HepG2 (cell line): ENCODE data around the gene PRSS1. TPM values are rescaled to one million over a fixed set of nuclear protein-coding genes. Genes with fewer than 3 reads are reported as not detected.

ENCODE experiments used
- HMGXB4 ChIP-seq, 2 experiments: sonication (generic) in 1 of 2; formaldehyde crosslinking in 1 of 2; IDR thresholded peaks; 2 replicates each; pipeline versions ENCODE4 v1.4.0 to v1.6.1; 2018 to 2020; ENCODE audit warnings: missing genetic modification reagents in 2 of 2, borderline replicate concordance in 1 of 2, low read depth in 1 of 2, mild to moderate bottlenecking in 1 of 2, missing biosample characterization in 1 of 2
- KDM2A ChIP-seq: sonication (generic); formaldehyde crosslinking; IDR thresholded peaks from 2 replicates; pipeline ENCODE4 v1.4.0; 2020; ENCODE audit warnings: low read depth, missing genetic modification reagents, borderline replicate concordance
- MAX ChIP-seq: IDR thresholded peaks from 2 replicates; pipeline ENCODE4 v1.6.1; 2012; ENCODE audit warnings: inconsistent platforms
- MLX ChIP-seq: IDR thresholded peaks from 2 replicates; pipeline ENCODE4 v1.6.1; 2016
- NR1H2 ChIP-seq: sonication (generic); formaldehyde crosslinking; IDR thresholded peaks from 2 replicates; pipeline ENCODE4 v1.8.1; 2022; ENCODE audit warnings: low read depth, missing genetic modification reagents, borderline replicate concordance
- POLR2A ChIP-seq, 2 experiments: IDR thresholded peaks; 2 replicates each; pipeline ENCODE4 v1.6.1; 2011; ENCODE audit warnings: low read depth in 2 of 2, low read length in 2 of 2, mild to moderate bottlenecking in 1 of 2, moderate library complexity in 1 of 2; ENCODE audit not compliant: insufficient read depth in 1 of 2
- RAD21 ChIP-seq: fragments of 450-650 bp; formaldehyde crosslinking; IDR thresholded peaks from 2 replicates; pipeline ENCODE4 v1.5.0; 2020; ENCODE audit warnings: mild to moderate bottlenecking
- RARG ChIP-seq: sonication (generic); formaldehyde crosslinking; IDR thresholded peaks from 2 replicates; pipeline ENCODE4 v1.4.0; 2020; ENCODE audit warnings: low read depth, mild to moderate bottlenecking, missing genetic modification reagents
- U2AF2 ChIP-seq: fragments of 200-400 bp; formaldehyde crosslinking; IDR thresholded peaks from 2 replicates; pipeline ENCODE4 v1.6.1; 2017; ENCODE audit warnings: low read depth, mild to moderate bottlenecking, low read length
- XRCC5 ChIP-seq: fragments of 200-400 bp; formaldehyde crosslinking; optimal IDR thresholded peaks from 2 replicates; pipeline ENCODE3; 2017; ENCODE audit warnings: mild to moderate bottlenecking, low read length
- YEATS2 ChIP-seq: sonication (generic); formaldehyde crosslinking; IDR thresholded peaks from 2 replicates; pipeline ENCODE4 v1.4.0; 2020; ENCODE audit warnings: missing genetic modification reagents, borderline replicate concordance
- ZIK1 ChIP-seq: sonication (generic); formaldehyde crosslinking; IDR thresholded peaks from 2 replicates; pipeline ENCODE4 v1.5.0; 2020; ENCODE audit warnings: mild to moderate bottlenecking, low read depth, missing genetic modification reagents, borderline replicate concordance
- ZMYM2 ChIP-seq: sonication (generic); formaldehyde crosslinking; IDR thresholded peaks from 2 replicates; pipeline ENCODE4 v1.8.0; 2022; ENCODE audit warnings: mild to moderate bottlenecking, missing genetic modification reagents
- ZNF205 ChIP-seq: IDR thresholded peaks from 2 replicates; pipeline ENCODE4 v1.6.1; 2018; ENCODE audit warnings: missing biosample characterization, missing genetic modification reagents
- ZNF331 ChIP-seq: sonication (generic); formaldehyde crosslinking; IDR thresholded peaks from 2 replicates; pipeline ENCODE4 v1.4.0; 2020; ENCODE audit warnings: missing genetic modification reagents
- ZNF337 ChIP-seq: sonication (generic); formaldehyde crosslinking; IDR thresholded peaks from 2 replicates; pipeline ENCODE4 v1.5.1; 2020; ENCODE audit warnings: missing genetic modification reagents, low read depth, mild to moderate bottlenecking, borderline replicate concordance
- ZNF646 ChIP-seq: sonication (generic); formaldehyde crosslinking; IDR thresholded peaks from 2 replicates; pipeline ENCODE4 v1.9.0; 2021; ENCODE audit warnings: mild to moderate bottlenecking, missing genetic modification reagents
- ZNF780A ChIP-seq: sonication (generic); formaldehyde crosslinking; IDR thresholded peaks from 2 replicates; pipeline ENCODE4 v1.8.0; 2022; ENCODE audit warnings: mild to moderate bottlenecking, missing genetic modification reagents, moderate library complexity
- polyA plus RNA-seq, 8 experiments: library from polyadenylated mRNA; depleted of rRNA in 3 of 8; stranded (reverse) in 7 of 8; unstranded in 1 of 8; fragments of >200 nt; fragmentation: Illumina TruSeq in 4 of 8; extraction: Trizol in 4 of 8; gene quantifications; 2 replicates each; pipeline versions ENCODE4 v1.2.1 to v1.2.3, GENCODE V29; 2011 to 2016; ENCODE audit warnings: low read depth in 4 of 8, missing spikeins in 1 of 8, mixed read lengths in 1 of 8; ENCODE audit not compliant: insufficient read depth in 1 of 8
- total RNA-seq, 5 experiments: library from RNA; depleted of rRNA; stranded (reverse); fragments of >200 nt; fragmentation: Illumina TruSeq; extraction: Trizol; gene quantifications; 2 replicates each; pipeline ENCODE4 v1.2.3, GENCODE V29; 2016; ENCODE audit warnings: low read depth in 1 of 5

Gene PRSS1
- total and polyA plus RNA-seq, 2 of the 13 experiments (the other 11 are each of a cell fraction or from before 2014, with no cell fraction given), result not detected

- TF ChIP-seq U2AF2, result no peak
- no peak for TF ChIP-seq ZIK1 (CRISPR knock-in tag)
- peak; percentile 100 for TF ChIP-seq ZNF780A (CRISPR knock-in tag)
- no peak for TF ChIP-seq RARG
- TF ChIP-seq KDM2A (CRISPR knock-in tag), result peak; percentile 69
- TF ChIP-seq ZNF205 (CRISPR knock-in tag), result no peak
- no peak for TF ChIP-seq ZNF646 (CRISPR knock-in tag)
- TF ChIP-seq ZNF331 (CRISPR knock-in tag), result no peak
- TF ChIP-seq XRCC5, result peak; percentile 89
- no peak for TF ChIP-seq NR1H2 (CRISPR knock-in tag)
- TF ChIP-seq ZMYM2, result no peak
- no peak for TF ChIP-seq ZNF337 (CRISPR knock-in tag)
- TF ChIP-seq POLR2A (IDR thresholded peaks at IDR 0.05; ENCODE audit: insufficient read depth in 1 of 2, low read depth in 2 of 2, low read length in 2 of 2), result no peak
- TF ChIP-seq HMGXB4 (CRISPR knock-in tag; IDR thresholded peaks at IDR 0.05; ENCODE audit: borderline replicate concordance in 1 of 2, low read depth in 1 of 2), result peak in 1 of 2 experiments; percentile 66; a peak in 2 of 4 replicates
- 0 out of 2 replicates have a peak, but pooled peaks have one; percentile 41 for TF ChIP-seq MAX
- no peak for TF ChIP-seq YEATS2 (CRISPR knock-in tag)
- no peak for TF ChIP-seq MLX
- TF ChIP-seq RAD21 (CRISPR knock-in tag), result peak; percentile 83
Observed at GRCh38 chr7:142782922-142783900, 33.9 kb downstream of the PRSS1 start (continued).
